Cerebellar cortex (tissue), 1 donor: ENCODE measurements around the gene GBX1.

ENCODE experiments used
- DNase-seq: peaks from one replicate; pipeline ENCODE4 v3.0.0-alpha.2; 2015; ENCODE audit warnings: low spot score

Gene GBX1

DNA sequence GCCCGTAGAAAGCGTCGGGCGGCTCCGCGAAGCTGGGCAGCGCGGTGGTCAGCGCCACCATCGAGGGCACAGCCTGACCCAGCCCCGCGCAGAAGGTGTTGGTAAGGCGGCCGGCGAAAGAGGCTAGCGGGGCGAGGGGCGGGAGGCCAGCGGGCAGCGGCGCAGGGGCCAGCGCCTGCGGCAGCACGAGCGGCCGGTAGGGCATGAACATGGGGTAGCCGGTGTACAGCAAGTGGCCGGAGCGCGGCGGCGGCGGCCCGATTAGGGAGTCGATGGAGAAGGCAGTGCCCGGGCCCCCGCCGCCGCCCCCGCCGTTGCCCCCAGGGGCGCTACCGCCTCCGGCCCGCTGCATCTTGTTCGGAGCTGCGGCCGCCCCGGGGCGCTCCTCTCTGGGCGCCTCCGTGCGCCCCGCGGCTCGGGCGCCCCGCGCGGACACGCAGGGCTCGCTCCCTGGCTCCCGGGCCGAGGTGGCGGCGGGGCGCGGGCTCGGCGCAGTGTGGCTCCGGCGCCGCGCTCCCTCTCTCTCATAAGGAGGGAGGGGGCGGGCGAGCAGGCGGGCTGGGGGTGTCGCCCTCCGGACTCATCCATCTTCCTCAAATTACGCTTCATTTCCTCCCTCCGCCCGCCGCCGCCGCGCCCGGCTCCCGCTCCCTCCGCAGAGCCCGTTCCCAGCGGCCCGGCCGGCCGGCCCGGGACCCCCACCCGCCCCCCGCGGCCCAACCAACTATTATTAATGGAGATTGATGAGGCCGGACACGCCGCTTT lies at the start of gene GBX1:
GBX1 (minus strand) TSS at position 498 of the 765 bp plus-strand sequence; CDS start at position 352, 146 bp downstream.
- no peak for DNase-seq

DNA sequence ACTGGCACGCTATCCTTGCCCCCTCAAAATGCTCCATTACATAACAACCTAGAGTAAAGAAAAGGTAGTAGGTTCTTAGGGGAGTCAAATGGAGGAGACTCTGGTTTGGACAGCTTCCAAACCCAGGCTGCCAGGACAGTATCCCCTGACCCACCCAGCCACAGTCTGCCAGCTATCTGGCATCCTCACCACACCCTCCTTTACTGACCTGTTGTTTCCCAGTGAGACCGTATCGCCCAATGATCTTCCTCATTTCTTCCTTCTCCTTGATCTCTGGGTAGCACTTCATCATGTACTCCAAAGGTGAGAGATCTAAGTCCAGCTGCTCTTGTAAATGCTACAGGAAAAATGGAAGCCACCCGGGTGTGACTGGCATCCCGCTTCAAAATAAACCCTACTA lies 47.9 kb upstream of the GBX1 start:
- DNase-seq, result no peak

DNA sequence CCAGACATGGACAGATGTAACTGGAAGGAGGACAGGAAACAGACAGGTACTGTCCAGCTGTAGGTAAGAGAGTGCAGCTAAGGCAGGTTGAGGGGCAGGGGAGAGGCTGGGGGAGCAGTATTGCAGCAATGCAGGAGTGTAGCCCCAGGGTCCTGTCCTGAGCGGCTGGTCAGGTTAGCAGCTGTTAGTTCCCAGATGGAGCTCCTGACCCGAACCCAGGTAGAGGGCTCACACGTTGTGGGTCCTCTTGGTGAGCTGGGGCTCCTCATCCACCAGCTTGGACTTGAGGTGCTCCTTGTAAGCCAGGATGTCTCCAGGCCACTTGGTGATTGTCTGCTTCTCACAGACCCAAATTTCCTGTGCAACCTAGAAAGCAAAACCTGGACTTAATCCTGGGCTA lies 46.3 kb upstream of the GBX1 start:
- DNase-seq, result no peak

DNA sequence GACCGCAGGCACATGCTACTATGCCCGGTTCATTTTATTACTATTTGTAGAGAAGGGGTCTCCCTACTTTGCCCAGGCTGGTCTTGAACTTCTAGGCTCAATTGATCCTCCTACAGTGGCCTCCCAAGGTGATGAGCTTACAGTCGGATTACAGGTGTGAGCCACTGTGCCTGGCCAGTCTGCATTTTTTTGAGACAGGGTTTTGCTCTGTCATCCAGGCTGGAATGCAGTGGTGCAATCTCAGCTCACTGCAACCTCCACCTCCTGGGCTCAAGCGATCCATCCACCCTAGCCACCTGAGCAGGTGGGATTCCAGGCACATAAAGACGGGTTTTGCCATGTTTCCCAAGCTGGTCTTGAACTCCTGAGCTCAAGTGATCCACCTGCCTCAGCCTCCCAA lies 45.1 kb upstream of the GBX1 start:
- DNase-seq, result no peak

DNA sequence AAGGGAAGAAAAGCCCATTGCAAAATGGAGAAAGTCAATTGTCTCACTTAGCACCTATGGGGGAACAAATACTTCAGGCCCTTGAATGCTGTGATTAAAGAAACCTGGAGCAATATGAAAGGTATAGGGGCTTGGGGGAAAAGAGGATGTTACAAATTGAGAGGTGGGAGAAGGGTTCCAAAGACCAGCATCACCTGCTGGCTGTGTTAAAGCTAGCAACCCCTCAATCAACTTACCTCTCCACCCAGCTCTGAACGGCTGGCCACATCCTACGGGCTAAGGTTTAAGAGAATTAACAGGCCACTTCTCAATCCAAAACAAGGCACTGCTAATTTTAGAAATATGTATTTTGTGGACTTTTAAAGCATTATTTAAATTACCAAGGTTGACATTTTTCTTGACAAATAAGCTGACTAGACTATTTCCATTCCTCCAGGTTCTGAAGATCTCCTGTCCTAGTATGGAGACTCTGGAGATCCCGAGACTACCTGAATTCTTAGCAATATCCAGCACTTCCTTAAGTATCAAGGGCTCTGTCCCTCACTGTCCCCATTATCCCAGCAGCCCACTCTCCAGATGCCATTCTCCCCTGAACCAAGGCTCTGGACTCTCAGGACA lies 43.8 kb upstream of the GBX1 start:
- DNase-seq, result no peak

DNA sequence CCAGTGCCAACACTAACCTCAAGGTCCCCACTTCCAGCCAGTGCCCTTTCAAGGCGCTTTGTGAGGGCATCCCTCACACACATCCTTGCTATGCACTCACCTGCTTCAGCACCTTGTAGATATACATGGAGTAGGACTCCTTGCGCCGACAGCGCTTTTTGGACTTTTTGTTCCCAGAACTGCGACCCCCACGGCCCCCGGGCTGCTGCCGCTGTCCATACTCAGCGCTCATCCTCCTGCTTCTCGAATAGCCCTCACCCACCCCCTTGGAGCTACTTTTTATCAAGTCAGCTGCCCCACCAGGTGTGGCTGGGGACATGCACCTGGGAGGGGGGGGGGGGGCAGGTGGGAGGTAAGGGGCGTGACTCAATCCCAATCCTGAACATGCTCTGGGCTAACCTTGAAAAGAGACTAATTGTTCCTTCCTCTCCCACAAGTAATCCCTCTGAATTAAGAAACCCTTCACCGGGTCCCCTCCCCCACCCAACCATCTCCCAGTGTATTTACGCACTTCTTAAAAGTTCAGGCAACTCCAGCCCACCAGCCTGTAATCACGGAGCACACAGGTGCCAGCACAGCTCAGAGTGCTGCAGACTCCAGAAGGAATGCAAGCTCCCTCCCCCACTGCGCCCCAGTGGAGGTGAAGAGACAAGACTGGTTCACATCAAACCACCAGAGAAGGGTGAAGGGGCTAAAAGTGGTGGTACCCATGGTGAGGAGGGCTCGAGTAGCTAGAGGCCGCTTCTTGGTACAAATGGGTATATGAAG lies 42.8 kb upstream of the GBX1 start, which contains the start of gene H2BK1:
H2BK1 (minus strand) TSS at position 402 of the 768 bp plus-strand sequence; CDS start at position 232, 170 bp downstream.
- DNase-seq, result no peak

DNA sequence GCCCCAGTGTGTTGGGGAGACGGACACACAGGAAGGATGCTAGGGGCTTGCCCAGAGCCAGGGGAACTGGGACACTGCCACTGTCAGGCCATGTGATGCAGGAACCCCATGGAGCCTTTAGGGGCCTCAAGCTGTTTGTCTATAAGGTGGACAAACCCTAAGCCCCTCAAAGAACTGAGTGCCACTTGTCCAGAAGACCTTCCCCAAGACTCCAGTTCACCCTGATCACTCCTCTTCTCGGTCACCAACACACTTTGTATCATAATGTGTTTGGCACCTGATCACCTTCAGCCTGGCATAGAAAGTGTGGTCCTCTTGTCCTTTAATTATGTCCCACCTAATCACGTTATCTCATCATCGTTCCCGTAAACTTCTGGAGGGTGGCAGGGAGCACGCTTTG lies 42.1 kb upstream of the GBX1 start:
- no peak for DNase-seq

DNA sequence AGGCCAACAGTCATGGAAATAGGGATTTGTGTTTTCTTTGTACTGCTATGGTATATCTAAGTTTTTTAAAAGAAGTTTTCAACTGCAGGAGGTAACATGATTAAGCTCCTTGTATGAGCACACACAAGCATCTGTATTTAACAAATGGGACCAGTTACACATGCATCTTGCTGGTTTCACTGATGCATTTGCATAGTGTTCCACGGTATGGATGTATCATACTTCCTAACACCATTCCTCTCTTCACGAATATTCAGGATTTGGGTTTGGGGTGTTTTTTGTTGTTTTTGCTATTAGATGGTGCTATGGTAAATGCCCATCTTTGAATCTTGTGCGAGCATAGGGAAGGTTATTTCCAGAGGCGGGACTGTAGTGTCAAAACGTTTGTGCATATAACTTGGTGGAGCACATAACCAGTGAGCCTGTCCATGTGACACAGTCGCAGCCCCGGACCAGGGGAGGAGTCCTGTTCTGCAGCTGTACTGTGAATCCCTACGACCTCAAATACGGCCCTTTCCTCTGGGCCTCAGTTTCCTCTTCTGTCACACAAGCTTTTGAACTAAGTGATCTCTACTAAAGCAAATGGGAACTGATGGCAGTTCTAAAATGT lies 40.9 kb upstream of the GBX1 start:
- DNase-seq, result no peak

DNA sequence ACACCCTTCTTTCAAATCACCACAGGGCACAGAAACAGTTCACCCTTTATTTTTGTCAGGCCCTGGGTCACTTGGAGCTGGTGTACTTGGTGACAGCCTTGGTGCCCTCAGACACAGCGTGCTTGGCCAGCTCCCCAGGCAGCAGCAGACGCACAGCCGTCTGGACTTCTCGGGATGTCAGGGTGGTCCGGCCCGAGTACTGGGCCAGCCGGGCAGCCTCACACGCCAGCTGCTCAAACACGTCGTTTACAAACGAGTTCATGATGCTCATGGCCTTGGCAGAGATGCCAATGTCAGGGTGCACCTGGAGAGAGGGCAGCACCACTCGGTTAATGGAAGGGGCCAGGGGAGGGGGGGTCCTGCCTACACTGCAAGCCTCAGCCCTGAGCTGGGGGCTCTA lies 40.3 kb upstream of the GBX1 start:
- no peak for DNase-seq

DNA sequence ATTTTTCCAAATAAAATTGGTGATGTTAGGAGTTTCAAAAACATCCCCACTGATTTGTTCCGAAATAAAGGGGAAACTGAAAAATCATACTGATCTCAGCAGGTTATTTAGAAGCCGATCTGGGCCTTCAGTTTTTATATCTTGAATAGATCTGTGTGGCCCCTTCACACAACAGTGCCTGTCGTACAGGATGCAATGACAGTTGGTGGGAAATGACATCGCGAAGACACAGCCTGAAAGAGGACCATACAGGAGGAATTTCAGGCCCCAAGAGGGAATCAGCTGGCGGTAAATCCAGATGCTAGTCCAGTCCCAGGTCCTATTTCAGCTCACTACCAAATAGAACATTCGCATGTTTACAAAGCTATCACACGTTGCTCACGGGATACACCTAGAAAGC lies 39.8 kb upstream of the GBX1 start:
- no peak for DNase-seq

DNA sequence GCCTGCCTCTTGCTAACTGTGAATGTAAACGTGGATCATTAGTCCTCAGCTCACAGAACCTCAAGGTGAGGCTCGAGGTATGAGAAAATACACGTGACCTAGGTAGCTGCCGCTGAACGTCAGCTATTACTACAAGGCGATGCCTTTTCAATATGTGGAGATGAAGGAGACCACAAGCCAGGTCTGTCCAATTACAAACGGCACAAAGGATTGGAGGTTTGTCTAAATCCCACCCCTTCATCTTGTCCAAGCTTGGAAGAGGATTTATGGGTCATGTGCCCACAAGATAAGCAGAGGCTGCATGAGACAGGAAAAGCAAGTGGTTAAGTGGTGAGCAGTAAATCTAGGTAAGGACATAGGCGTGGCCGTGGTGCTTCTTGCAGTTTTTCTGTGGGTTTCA lies 39.4 kb upstream of the GBX1 start:
- no peak for DNase-seq

DNA sequence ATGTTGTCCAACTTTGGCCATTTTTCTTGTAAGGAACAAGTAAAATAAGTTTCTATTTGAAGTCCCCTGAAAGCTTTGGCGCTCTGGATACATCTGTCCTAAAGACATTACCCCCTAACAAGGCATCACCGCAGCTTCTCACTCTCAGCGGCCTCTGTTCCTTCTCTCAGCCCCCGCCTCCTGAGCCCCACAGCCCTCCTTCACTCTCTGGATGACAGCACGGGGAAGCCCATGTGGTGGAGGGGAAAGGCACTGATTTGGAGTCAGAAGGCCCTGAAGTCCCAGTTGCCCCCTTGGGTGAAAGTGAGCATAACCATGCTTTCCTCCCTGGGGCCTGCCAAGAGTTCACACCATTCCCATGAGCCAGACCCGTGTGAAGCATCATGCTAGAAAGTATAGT lies 38.2 kb upstream of the GBX1 start:
- no peak for DNase-seq

DNA sequence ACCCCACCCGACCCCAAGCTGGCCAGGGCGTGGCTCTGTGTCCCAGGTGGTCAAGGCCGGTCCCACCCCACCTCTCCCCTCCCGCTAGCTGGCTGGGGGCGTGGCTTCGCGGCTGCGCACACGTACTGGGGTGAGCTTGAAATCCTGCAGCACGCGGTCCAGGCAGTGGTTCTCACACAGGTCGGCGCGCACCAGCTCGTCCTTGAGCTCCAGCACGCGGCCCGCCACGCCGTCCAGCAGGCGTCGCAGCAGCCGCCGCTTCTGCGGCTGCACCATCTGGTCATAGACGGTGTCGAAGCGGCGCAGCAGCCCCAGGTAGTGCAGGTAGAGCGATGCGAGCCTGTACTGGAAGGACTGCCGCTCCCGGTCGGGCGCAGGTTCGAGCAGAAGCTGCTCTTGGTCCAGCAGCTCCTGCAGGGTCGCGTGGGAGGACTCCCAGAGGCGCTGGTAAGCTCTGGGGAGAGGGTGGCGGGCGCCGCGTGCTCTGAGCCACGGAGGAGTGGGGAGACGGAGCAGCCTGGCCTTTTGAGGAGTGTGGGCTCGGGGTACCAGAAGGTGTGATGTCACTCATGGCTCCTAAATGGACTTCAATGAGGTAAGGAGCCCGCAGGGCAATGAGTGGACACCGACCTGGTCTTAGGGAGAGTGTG lies 37.0 kb upstream of the GBX1 start:
- no peak for DNase-seq

DNA sequence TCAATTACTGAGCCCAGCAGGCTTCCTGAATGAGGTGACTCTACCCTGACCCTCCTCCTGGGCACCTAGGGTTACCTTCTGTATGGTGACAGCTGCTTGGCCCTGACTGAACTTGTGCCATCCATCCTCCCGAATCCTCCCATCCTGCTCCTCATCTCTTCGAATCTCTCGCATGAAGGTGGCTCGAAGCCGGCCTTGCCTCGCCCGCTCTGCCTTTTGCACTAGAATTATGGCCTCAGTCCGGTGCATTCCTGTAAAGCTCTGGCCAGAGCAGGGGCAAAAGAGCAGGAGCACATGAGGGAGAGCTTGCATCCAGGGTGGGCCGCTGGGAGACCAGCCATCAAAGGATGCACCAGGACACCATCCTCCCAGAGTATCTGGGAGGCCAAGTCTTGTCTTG lies 35.3 kb upstream of the GBX1 start:
- no peak for DNase-seq

DNA sequence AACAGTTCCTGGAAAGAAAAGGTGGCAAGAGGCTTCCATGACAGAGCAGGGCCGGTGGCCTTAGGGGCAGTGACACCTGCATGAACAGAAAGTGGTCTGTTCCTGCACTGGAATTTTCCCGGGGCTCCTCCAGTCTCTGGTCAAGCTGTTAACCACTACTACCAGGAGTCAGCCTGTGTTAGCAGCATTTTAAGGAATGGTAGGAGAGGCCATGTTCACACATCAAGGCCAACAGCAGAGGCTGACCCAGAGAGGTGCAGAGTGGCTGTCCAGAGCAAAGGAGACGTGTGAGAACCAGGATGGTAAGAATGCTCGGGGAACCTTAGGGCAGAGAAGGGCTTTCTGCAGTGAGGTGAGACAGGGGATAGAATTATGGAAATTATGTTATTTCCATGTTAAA lies 34.3 kb upstream of the GBX1 start:
- DNase-seq, result no peak

DNA sequence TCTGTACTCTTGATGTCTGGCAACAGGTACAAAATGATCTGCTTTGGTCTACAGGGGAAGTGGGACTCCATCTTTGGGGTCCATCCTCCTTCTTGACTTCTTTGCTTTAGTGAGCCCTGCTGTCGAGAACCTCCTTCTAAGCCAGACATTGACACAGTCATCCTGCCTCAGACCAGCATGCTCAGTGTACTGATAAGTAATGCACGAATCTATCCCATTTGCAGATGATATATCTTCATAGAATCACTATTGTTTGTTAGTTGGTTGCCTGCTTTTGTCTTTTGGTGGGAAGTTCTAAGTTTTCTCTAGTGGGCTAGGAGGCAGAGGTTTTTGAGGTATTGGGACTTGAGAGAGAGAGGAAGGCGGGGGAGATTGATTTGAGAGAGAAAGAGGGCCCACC lies 33.9 kb upstream of the GBX1 start:
- no peak for DNase-seq

DNA sequence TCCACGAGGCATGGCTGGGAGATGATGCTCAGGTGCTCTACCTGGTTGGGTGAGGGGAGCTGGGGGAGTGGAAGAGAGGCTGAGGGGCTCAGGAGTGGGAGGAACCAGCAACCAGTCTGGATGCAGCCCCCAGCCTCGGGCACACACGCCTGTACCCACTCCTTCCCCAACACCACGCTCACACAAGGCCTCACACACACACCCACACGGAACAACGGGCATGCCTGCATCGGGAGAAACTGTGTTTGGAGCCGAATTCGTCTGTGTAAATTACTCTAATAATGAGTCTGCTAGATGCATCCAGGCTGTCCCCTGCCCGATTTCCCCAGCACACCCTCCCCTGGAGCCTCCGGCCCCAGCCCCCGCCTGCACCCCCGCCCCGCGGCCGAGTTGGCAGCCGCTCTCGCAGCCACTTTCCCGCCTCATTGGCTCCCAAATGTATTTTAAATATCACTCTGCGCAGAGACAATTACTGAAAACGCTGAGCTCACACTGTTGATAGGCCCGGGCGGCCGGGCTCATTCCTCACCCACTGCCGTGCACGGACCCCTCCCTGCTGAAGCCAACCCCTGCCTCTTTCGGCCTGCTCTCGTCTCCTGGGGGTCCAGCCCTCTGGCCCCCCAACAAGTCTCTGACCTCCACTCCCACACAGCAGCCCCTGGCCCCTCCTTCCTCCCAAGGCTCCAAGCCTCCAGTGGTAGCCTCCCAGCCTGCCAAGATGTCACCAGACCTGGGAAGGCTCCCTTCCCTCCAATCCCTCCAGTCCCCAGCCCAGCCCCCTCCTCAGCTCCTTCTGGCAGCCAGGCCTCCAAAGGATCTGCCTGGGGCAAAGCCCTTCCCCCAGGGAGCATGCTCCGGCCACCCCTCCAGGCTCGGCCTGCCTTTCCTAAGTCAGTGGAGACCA lies 31.7 kb upstream of the GBX1 start:
- DNase-seq, result no peak

DNA sequence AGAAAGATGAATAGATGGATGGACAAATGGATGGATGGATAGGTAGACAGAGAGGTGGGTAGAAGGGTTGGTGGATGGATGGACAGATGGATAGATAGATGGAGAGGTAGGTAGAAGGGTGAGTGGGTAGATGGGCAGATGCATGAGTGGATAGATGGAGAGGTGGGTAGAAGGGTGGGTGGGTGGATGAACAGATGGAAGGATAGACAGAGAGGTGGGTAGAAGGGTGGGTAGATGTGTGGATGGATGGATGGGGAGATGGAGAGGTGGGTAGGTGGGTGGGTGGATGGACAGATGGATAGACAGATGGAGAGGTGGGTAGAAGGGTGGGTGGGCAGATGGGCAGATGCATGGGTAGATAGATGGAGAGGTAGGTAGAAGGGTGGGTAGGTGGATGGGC lies 30.4 kb upstream of the GBX1 start:
- DNase-seq, result no peak

DNA sequence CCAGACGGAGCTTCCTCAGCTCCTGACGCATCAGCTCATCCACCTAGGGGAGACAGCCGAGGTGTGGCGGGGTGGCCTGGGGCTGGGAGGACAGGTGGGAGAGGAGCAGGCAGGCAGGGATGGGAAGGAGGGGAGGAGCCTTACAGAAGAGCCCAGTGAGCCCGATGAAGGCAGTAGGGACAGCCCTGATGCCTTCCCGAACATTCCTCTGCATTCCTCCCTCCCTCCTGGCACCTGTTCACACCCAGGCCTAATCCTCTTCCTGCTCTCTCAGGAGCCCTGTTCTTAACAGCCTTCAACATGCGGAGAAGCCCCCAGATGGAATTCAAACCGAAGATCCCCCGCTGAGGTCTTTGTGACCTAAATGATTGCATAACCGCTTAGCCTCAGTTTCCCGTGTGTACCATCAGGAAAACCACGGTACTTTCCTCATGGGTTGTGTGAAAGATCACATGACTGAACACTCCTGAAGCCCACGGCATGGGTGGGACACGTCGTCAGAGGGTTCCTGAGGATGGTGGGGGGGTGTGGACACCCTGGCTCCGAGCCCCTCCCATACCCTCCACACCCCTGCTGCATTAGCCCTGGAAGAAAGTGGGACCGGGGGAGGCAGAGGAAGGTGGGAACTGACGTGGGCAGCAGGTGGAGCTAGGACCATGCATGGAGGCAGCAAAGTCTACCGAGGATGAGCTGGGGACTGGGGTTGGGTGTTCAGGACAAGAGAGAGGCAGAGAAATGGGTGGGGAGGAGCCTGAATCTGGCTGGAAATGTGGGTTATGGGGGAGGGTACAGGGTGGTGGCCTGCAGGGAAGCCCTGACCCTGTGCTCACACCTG lies 28.3 kb upstream of the GBX1 start:
- DNase-seq, result no peak

DNA sequence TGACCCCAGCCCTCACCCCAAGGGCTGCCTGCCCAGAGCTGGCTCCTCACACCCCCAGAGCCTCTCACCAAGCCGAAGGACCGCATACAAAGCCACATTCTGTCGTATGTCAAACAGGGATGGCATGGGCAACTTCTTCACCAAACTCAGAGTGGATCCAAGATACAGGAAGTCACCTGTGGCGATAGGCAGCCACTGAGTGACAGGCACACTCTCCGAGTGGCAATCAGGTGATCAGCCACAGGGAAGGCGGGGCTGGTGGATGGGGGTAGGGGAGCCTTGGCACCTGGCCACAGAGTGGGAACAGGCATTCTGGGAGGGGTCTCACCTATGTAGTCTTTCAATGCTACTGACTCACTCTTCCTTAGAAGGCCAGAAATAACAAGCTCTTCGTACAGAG lies 26.7 kb upstream of the GBX1 start:
- DNase-seq, result no peak
